Measurements from ENCODE around the gene ST8SIA6.

The ST8SIA6 gene

DNA sequence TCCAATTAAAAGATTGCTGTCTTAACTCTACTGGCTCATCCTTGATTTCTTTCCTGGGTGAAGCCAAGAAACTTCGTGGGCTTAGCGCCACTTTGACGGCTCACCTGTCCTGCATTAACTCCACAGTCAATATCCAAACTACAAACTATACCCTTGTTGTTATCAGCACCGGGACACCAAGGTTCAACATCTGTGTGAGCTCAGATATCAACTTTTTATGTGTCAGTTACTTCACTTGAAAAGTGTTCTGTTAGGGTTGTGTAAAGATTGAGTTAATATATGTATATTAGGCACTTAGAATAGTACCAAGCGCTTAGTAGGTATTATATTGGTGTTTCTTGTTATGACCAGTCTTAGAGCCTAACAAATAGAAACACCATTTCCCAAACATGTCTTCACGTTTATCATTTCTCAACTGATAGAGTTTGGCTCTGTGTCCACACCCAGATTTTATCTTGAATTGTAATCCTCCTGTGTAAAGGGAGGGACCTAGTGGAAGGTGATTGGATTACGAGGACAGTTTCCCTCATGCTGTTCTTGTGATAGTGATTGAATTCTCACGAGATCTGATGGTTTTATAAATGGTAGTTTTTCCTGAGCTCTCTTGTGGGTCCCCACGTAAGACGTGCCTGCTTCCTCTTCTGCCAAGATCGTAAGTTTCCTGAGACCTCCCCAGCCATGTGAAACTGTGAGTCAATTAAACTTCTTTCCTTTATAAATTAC lies 19.0 kb upstream of the ST8SIA6 start:
- H3K9ac ChIP-seq (ENCODE audit: low read length), result no peak overlapping the region
- no peak for DNase-seq
- TF ChIP-seq, protein P1, sequence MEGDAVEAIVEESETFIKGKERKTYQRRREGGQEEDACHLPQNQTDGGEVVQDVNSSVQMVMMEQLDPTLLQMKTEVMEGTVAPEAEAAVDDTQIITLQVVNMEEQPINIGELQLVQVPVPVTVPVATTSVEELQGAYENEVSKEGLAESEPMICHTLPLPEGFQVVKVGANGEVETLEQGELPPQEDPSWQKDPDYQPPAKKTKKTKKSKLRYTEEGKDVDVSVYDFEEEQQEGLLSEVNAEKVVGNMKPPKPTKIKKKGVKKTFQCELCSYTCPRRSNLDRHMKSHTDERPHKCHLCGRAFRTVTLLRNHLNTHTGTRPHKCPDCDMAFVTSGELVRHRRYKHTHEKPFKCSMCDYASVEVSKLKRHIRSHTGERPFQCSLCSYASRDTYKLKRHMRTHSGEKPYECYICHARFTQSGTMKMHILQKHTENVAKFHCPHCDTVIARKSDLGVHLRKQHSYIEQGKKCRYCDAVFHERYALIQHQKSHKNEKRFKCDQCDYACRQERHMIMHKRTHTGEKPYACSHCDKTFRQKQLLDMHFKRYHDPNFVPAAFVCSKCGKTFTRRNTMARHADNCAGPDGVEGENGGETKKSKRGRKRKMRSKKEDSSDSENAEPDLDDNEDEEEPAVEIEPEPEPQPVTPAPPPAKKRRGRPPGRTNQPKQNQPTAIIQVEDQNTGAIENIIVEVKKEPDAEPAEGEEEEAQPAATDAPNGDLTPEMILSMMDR (IDR thresholded peaks at IDR 0.05; ENCODE audit: low read length), result no peak
- no peak for TF ChIP-seq EZH2phosphoT487 (IDR thresholded peaks at IDR 0.05; ENCODE audit: low read length)
- no peaks in the 10 kb centered on the region for H3K4me1 ChIP-seq (ENCODE audit: low read length)
- H3F3A ChIP-seq (ENCODE audit: insufficient read depth, low read length), result no peaks in the 10 kb centered on the region
- no peak overlapping the region for H3K27ac ChIP-seq (ENCODE audit: low read length)
- no peaks in the 10 kb centered on the region for H3K27me3 ChIP-seq (replicated peaks; ENCODE audit: insufficient read depth, low read length)
- H3K9me2 ChIP-seq (replicated peaks; ENCODE audit: insufficient read depth, low read length), result no peaks in the 10 kb centered on the region
- H3K4me3 ChIP-seq (ENCODE audit: low read length), result no peak overlapping the region
- no peaks in the 10 kb centered on the region for H3K36me3 ChIP-seq (replicated peaks; ENCODE audit: insufficient read depth, low read length)
- no peak overlapping the region for H3K4me2 ChIP-seq (ENCODE audit: low read depth, low read length)
- no peak overlapping the region for H2AFZ ChIP-seq (ENCODE audit: low read length)
- no peaks in the 10 kb centered on the region for H4K20me1 ChIP-seq (ENCODE audit: insufficient read depth, low read length)
- H3K79me2 ChIP-seq (ENCODE audit: low read length), result no peaks in the 10 kb centered on the region
- no peaks in the 10 kb centered on the region for H3K9me3 ChIP-seq (replicated peaks; ENCODE audit: insufficient read depth, low read length)

DNA sequence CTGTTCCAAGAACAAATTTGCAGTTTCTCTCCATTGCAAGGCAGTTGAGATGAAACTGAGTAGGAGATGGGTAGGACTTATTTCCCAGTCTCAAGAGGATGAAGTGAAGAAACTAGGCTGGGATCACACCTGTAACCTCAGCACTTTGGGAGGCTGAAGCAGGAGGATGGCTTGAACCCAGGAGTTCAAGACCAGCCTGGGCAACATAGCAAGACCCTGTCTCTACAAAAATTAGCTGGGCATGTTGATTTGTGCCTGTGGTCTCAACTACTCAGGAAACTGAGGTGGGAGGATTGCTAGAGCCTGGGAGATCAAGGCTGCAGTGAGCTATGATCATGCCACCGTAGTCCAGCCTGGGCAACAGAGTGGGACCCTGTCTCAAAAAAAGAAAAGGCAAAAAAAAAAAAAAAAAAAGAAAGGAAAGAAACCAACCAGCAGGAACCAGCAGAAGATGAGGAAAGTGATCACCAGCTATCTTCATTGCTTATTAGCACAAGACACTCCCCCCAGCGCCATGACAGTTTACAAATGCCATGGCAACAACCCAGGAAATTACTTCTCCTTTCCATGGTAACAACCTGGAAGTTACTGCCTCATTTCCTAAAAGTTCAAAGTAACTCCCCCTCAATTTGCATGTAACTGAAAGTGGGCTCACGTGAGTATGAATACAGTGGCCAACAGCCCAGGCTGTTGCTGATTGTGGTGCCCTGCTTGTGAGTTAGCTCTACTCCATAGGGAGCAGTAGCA lies 18.3 kb upstream of the ST8SIA6 start:
- H3F3A ChIP-seq (ENCODE audit: insufficient read depth, low read length), result no peaks in the 10 kb centered on the region
- H3K4me3 ChIP-seq (ENCODE audit: low read length), result no peak overlapping the region
- no peaks in the 10 kb centered on the region for H3K36me3 ChIP-seq (replicated peaks; ENCODE audit: insufficient read depth, low read length)
- no peak overlapping the region for H3K27ac ChIP-seq (ENCODE audit: low read length)
- H3K9ac ChIP-seq (ENCODE audit: low read length), result no peak overlapping the region
- TF ChIP-seq EZH2phosphoT487 (IDR thresholded peaks at IDR 0.05; ENCODE audit: low read length), result no peak
- no peak overlapping the region for H2AFZ ChIP-seq (ENCODE audit: low read length)
- no peaks in the 10 kb centered on the region for H3K9me3 ChIP-seq (replicated peaks; ENCODE audit: insufficient read depth, low read length)
- H3K4me1 ChIP-seq (ENCODE audit: low read length), result no peaks in the 10 kb centered on the region
- DNase-seq, result no peak
- no peaks in the 10 kb centered on the region for H3K9me2 ChIP-seq (replicated peaks; ENCODE audit: insufficient read depth, low read length)
- no peak overlapping the region for H3K4me2 ChIP-seq (ENCODE audit: low read depth, low read length)
- no peaks in the 10 kb centered on the region for H4K20me1 ChIP-seq (ENCODE audit: insufficient read depth, low read length)
- H3K79me2 ChIP-seq (ENCODE audit: low read length), result no peaks in the 10 kb centered on the region
- no peaks in the 10 kb centered on the region for H3K27me3 ChIP-seq (replicated peaks; ENCODE audit: insufficient read depth, low read length)

DNA sequence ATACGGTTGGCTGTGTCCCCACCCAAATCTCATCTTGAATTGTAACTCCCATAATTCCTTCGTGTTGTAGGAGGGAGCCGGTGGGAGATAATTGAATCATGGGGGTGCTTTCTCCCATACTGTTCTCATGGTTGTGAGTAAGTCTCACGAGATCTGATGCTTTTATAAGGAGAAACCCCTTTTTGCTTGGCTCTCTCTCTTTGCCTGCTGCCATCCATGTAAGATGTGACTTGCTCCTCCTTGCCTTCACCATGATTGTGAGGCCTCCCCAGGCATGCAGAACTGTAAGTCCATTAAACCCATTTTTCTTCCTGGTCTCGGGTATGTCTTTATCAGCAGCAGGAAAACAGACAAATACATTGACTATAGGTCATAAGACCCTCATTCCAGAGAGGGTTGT lies 15.9 kb upstream of the ST8SIA6 start:
- DNase-seq, result no peak
- Histone ChIP-seq H3F3A (ENCODE audit: insufficient read depth, low read length) (no peaks in the 10 kb centered on the region), H4K20me1 (ENCODE audit: insufficient read depth, low read length) (no peaks in the 10 kb centered on the region), H2AFZ (ENCODE audit: low read length) (no peak overlapping the region), H3K79me2 (ENCODE audit: low read length) (no peaks in the 10 kb centered on the region), H3K9me2 (replicated peaks; ENCODE audit: insufficient read depth, low read length) (no peaks in the 10 kb centered on the region), H3K4me3 (ENCODE audit: low read length) (no peak overlapping the region), H3K4me1 (ENCODE audit: low read length) (no peaks in the 10 kb centered on the region), H3K27ac (ENCODE audit: low read length) (no peak overlapping the region), H3K4me2 (ENCODE audit: low read depth, low read length) (no peak overlapping the region), H3K27me3 (replicated peaks; ENCODE audit: insufficient read depth, low read length) (no peaks in the 10 kb centered on the region), H3K9ac (ENCODE audit: low read length) (no peak overlapping the region), H3K9me3 (replicated peaks; ENCODE audit: insufficient read depth, low read length) (no peaks in the 10 kb centered on the region), H3K36me3 (replicated peaks; ENCODE audit: insufficient read depth, low read length) (no peaks in the 10 kb centered on the region)
- TF ChIP-seq, protein P1 (IDR thresholded peaks at IDR 0.05; ENCODE audit: low read length), result no peak
- no peak for TF ChIP-seq EZH2 (optimal IDR thresholded peaks at IDR 0.05; ENCODE audit: low read depth, low read length)
- TF ChIP-seq EZH2phosphoT487 (IDR thresholded peaks at IDR 0.05; ENCODE audit: low read length), result no peak

Data from MM.1S (cell line).